T-helper 17 cell (primary cell): ENCODE data around the gene ENPP6. TPM values are rescaled to one million over a fixed set of nuclear protein-coding genes. Genes with fewer than 3 reads are reported as not detected.
"Not testable (repeated sequence)": the region's sequence is repeated elsewhere in the genome, so short reads cannot be mapped to it uniquely, and the experiment has no call there.

Source experiments
- ATAC-seq: fragments of 150-1000 bp; cut with Tn5 transposase; 2 replicates; pipeline ENCODE4 v1.10.0; 2021; ENCODE audit warnings: mild to moderate bottlenecking, moderate library complexity
- DNase-seq, 3 donors: peaks; one replicate each; pipeline versions ENCODE4 v3.0.0 to v3.0.0-alpha.2; 2020 to 2021
- H3K9me3 ChIP-seq: one replicate; pipeline ENCODE4 v1.7.0; 2013; ENCODE audit warnings: low read length, mild to moderate bottlenecking; ENCODE audit not compliant: control insufficient read depth, poor library complexity, severe bottlenecking
- H3K27ac Mint-ChIP-seq: one replicate; pipeline ENCODE4 v1.8.0; 2022; ENCODE audit warnings: mild to moderate bottlenecking, moderate library complexity, mixed read lengths
- H3K27me3 Mint-ChIP-seq: one replicate; pipeline ENCODE4 v1.8.0; 2022; ENCODE audit warnings: mixed read lengths
- H3K36me3 Mint-ChIP-seq: one replicate; pipeline ENCODE4 v1.8.0; 2022; ENCODE audit warnings: low read depth, mixed read lengths
- H3K4me1 Mint-ChIP-seq: one replicate; pipeline ENCODE4 v1.8.0; 2022; ENCODE audit warnings: mild to moderate bottlenecking, mixed read lengths
- H3K4me3 Mint-ChIP-seq: one replicate; pipeline ENCODE4 v1.8.0; 2022; ENCODE audit warnings: mild to moderate bottlenecking, moderate library complexity, mixed read lengths
- total RNA-seq, 4 donors: library from RNA in 2 of 4; stranded (reverse) in 2 of 4; gene quantifications; one replicate each; pipeline ENCODE4 v1.2.3 and lab custom pipeline; 2022 to 2026

The ENPP6 gene
- total RNA-seq, 2 donors from 2014 or later = not detected

DNA sequence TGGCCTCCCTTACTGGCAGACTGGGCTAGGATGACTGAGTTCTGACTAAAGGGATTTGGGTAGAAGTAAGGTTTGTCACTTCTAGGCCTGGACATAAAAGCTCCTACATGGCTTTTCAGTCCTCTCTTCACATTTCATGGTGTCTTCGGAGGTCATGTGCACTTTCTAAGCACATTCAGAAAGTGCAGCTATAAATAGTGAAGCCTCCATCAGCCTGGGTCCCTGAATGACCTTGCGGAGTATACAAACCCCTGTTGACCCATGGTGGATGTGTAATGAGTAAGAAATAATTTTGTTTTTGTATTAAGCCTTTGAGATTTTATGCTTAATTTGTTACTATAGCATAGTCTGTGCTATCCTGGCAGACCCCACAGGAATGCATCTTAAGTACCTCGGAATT lies 158.6 kb downstream of the ENPP6 start:
- Mint-ChIP-seq H3K4me3 (no peak overlapping the region), H3K4me1 (no peaks in the 10 kb centered on the region), H3K27ac (no peak overlapping the region), H3K36me3 (no peaks in the 10 kb centered on the region), H3K27me3 (peaks cover 29% of the 10 kb centered on the region)
- DNase-seq (no peak), ATAC-seq (no peak)
- no peaks in the 10 kb centered on the region for H3K9me3 ChIP-seq

- DNase-seq = no peak
- Mint-ChIP-seq H3K4me3 (no peak overlapping the region), H3K36me3 (no peaks in the 10 kb centered on the region), H3K4me1 (no peaks in the 10 kb centered on the region), H3K27me3 (peaks cover 34% of the 10 kb centered on the region), H3K27ac (no peak overlapping the region)
- ATAC-seq = no peak
- H3K9me3 ChIP-seq = no peaks in the 10 kb centered on the region
These were observed 159.6 kb downstream of the ENPP6 start for GRCh38 chr4:184058026-184058425.

- Mint-ChIP-seq H3K27ac (no peak overlapping the region), H3K4me1 (no peaks in the 10 kb centered on the region), H3K36me3 (peaks cover 2% of the 10 kb centered on the region), H3K27me3 (peaks cover 42% of the 10 kb centered on the region), H3K4me3 (no peak overlapping the region)
- H3K9me3 ChIP-seq = no peaks in the 10 kb centered on the region
- ATAC-seq (no peak), DNase-seq (no peak)
These were observed 160.8 kb downstream of the ENPP6 start for GRCh38 chr4:184056877-184057276.

DNA sequence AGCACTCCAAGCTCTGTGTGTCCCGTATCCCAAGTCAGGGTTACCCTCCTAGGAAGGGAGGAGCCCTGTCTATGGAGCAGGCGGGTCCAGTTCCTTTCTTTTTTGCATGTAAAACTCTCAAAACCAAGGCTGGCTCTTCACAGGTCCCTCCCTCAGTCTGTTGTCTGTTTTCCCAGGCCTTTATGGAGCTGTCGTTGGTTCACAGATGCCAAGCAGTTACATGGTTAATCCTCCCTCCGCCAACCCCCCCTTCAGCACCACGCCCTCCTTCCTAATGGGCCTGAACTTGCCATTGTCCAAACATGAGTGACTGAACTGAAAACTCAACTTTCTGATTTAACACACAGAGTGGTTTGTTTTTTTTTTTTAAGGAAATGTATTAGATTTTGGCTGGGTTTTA lies 164.2 kb downstream of the ENPP6 start:
- H3K9me3 ChIP-seq = no peaks in the 10 kb centered on the region
- no peaks in the 10 kb centered on the region for H3K4me1 Mint-ChIP-seq
- peaks cover 2% of the 10 kb centered on the region for H3K36me3 Mint-ChIP-seq
- no peak overlapping the region for H3K27ac Mint-ChIP-seq
- ATAC-seq = no peak
- peaks cover 40% of the 10 kb centered on the region for H3K27me3 Mint-ChIP-seq
- no peak for DNase-seq
- no peak overlapping the region for H3K4me3 Mint-ChIP-seq

DNA sequence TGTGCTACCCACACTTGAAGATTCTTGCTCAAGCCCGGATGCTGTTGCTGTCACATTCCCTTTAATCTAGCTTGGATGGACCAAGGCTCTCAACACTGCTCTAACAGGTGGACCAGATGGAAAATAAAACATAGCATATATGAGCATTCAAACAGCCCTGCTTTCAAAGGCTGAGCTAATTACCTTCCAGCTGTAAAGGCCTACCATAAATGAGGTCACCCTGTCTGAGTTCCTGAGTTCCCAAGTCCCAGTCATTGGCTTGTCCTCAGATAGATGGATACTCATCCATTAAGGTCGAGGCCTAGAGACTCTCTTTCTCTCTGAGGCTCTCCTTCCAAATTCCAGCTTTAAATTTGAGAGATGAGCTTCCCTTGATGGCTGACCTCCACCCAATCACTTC lies 165.1 kb downstream of the ENPP6 start:
- ATAC-seq (no peak), DNase-seq (no peak)
- H3K27ac Mint-ChIP-seq = no peak overlapping the region
- no peaks in the 10 kb centered on the region for H3K4me1 Mint-ChIP-seq
- H3K4me3 Mint-ChIP-seq = no peak overlapping the region
- H3K36me3 Mint-ChIP-seq = peaks cover 2% of the 10 kb centered on the region
- no peaks in the 10 kb centered on the region for H3K9me3 ChIP-seq
- peaks cover 35% of the 10 kb centered on the region for H3K27me3 Mint-ChIP-seq

DNA sequence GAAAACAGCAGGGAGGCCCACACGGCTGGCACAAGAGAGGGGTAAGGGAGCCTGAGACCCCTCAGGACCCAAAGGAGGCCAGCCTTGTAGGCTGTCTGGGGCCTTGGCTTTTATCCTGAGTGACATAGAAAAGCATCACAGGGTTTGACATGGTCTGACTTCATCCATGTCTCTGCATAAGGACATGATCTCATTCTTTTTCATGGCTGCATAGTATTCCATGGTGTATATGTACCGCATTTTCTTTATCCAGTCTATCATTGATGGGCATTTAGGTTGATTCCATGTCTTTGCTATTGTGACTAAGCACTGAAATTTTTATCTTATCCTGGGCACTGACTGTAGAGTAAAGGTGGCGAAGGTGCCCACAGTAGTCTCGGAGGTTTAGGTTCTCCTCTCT lies 166.4 kb downstream of the ENPP6 start:
- ATAC-seq, H3K36me3 Mint-ChIP-seq, DNase-seq, H3K27ac Mint-ChIP-seq, H3K4me3 Mint-ChIP-seq, H3K4me1 Mint-ChIP-seq, H3K9me3 ChIP-seq: not testable (repeated sequence)
- peaks cover 26% of the 10 kb centered on the region for H3K27me3 Mint-ChIP-seq

DNA sequence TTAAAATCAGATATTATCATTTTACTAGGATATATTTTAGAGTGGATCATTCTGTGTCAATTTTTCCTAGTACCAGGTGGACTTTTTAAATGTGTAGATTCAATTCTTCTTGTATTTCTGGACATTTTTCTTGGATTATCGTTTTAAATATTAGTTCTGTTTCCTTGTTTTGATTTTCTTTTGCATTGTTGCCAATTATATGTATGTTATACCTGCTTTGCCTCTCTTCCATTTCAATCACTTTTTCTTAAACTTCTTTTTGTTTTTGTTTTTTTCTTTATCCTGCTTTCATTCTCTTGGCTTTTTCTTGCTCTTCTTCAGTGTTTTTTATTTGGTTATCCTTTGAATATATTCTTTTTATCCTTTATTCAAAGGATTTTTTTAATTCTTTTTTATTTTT lies 171.5 kb downstream of the ENPP6 start:
- Mint-ChIP-seq H3K4me1 (no peaks in the 10 kb centered on the region), H3K36me3 (no peaks in the 10 kb centered on the region), H3K4me3 (no peak overlapping the region), H3K27me3 (peaks cover 15% of the 10 kb centered on the region), H3K27ac (no peak overlapping the region)
- no peak for DNase-seq
- no peak for ATAC-seq
- H3K9me3 ChIP-seq = peaks cover 3% of the 10 kb centered on the region

DNA sequence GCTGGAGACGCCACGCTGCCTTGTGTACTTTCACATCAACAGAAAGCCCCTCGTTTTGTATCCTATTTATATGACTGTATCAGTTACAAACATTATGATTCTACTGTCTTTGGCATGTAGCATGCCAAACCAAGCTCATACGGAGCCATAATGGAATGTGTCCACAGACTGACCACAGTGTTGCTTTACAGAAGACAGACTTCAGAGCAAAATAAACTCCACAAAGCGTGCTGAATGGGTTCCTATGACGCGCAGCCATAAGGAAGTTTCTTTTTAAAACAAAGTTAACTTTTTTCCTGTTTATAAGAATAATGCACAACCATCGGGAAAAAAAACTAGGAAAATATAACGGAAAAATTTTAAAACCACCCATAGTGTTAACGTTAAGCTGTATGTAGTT lies 176.5 kb downstream of the ENPP6 start:
- no peaks in the 10 kb centered on the region for H3K36me3 Mint-ChIP-seq
- DNase-seq (no peak), ATAC-seq (no peak)
- H3K9me3 ChIP-seq = no peaks in the 10 kb centered on the region
- H3K4me3 Mint-ChIP-seq = no peak overlapping the region
- H3K27ac Mint-ChIP-seq = no peak overlapping the region
- peaks cover 49% of the 10 kb centered on the region for H3K27me3 Mint-ChIP-seq
- H3K4me1 Mint-ChIP-seq = peaks cover 3% of the 10 kb centered on the region

DNA sequence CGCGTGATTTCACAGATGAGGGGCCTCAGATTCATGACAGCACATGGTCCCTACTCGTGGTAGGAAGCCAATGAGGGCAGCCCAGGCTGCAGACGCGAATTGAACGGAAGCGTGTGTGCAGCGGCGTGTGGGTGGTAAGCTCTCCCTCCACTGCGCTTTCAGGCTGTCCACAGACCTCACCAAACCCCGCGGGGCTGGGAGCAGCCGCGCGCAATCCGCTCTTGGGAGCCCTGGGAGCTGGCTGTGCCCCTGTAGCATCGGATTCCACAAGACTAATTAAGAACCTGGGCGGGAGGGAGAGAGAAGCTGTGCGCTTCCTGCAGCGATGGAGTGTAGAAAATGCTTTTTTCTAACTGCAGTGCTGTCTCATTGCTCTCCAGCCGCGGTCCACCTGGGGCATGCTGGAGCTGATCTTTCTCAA lies 177.7 kb downstream of the ENPP6 start:
- Mint-ChIP-seq H3K27ac (no peak overlapping the region), H3K36me3 (no peaks in the 10 kb centered on the region), H3K27me3 (peaks cover 54% of the 10 kb centered on the region), H3K4me3 (no peak overlapping the region), H3K4me1 (peaks cover 3% of the 10 kb centered on the region)
- ATAC-seq (no peak), DNase-seq (no peak)
- no peaks in the 10 kb centered on the region for H3K9me3 ChIP-seq
